Tibial nerve (tissue), 4 donors: Measurements from ENCODE around the gene AKNA.
"Not testable (repeated sequence)": the region's sequence is repeated elsewhere in the genome, so short reads cannot be mapped to it uniquely, and the experiment has no call there.

ENCODE experiments used
- CTCF ChIP-seq, 5 experiments: fragments of 200-600 bp in 3 of 5; fragments of 450-650 bp in 2 of 5; sonication (generic) in 3 of 5; IDR thresholded peaks; one replicate each; pipeline ENCODE4 v1.5.1; 2016 to 2019; ENCODE audit warnings: antibody characterized with exemption in 5 of 5, mild to moderate bottlenecking in 3 of 5, moderate library complexity in 2 of 5
- EP300 ChIP-seq, 2 donors: sonication (generic); formaldehyde crosslinking; IDR thresholded peaks; one replicate each; pipeline ENCODE4 v1.6.1; 2017; ENCODE audit warnings: antibody characterized with exemption in 2 of 2, mild to moderate bottlenecking in 1 of 2

GRCh38 chr9:114322831-114323531 lies 64.8 kb downstream of the AKNA start, which contains the start of gene ORM1:
- TF ChIP-seq CTCF, EP300 (IDR thresholded peaks at IDR 0.05): not testable (repeated sequence)
